HG02623 (cell line): ENCODE results near the gene TBX4.
"Not testable (repeated sequence)": the region's sequence is repeated elsewhere in the genome, so short reads cannot be mapped to it uniquely, and the experiment has no call there.

Experiments used
- ATAC-seq: cut with Tn5 transposase; IDR thresholded peaks from one replicate; pipeline ENCODE4 v1.9.1; 2021; ENCODE audit warnings: moderate library complexity; ENCODE audit not compliant: unreplicated experiment

The TBX4 gene

DNA sequence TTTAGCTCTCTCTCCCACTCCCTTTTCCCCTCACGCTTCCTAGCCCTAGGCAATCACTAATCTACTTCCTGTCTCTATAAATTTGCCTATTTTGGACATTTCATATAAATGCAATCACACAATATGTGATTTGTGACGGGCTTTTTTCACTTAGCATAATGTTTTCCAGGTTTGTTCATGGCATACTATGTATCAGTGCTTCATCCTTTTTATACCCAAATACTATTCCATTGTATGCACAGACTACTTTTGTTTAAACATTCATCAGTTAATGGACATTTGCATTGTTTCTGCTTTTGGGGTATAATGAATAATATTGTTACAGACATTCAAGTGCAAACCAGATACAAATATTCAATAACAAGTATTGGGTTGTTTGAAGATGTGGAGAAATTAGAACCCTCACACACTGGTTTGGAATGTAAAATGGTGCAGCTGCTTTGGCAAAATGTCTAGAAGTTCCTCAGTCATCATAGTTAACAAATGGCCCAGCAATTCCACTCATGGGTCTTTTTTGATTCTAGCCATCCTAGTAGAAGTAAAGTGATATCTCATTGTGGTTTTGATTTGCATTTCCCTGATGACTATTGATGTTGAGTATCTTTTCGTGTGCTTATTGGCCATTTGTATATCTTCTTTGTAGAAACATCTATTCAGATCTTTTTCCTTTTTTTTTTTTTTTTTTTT lies 67.7 kb downstream of the TBX4 start:
- no peak for ATAC-seq

DNA sequence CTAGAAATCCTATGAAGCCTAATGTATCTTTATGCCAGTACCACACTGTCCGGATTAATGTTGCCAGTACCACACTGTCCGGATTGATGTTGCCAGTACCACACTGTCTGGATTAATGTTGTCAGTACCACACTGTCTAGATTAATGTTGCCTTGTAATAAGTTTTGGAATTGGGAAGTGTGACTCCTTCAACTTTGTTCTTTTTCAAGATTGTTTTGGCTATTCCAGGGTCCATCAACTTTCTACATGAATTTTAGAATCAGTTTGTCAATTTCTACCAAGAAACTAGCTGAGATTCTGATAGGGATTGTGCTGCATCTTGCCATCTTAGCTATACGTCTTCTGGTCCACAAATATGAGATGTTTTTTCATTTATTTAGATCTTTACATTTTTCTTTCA lies 68.7 kb downstream of the TBX4 start:
- ATAC-seq = no peak

DNA sequence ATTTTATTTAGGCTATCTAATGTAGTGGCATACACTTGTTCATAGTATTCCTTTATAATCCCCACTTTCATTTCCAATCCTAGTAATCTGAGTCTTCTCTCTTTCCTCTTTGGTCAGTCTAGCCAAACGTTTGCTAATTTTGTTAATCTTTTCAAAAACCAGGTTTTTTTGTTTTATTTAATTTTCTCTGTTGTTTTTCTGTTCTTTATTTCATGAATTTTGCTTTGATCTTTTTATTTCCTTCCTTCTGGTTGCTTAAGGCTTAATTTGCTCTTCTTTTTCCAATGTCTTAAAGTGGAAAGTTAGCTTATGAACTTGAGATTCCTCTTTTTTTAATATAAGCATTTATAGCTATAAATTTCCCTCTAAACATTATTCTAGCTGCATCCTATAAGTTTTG lies 69.9 kb downstream of the TBX4 start:
- no peak for ATAC-seq

DNA sequence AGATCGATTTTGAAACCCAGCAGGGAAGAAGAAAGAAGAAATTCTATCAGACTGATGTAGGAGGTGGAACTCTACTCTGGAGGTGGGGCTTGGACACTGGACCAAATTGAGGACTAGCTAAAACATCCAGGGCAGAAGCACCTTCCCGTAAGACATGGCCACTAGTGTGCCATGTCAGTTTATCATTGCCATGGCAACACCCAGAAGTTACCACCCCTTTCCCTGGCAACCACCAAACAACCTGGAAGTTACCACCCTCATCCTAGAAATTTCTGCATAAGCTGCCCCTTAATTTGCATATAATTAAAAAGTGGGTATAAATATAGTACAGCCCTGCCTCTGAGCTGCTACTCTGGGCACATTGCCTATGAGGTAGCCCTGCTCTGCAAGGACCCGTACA lies 72.1 kb downstream of the TBX4 start:
- no peak for ATAC-seq

DNA sequence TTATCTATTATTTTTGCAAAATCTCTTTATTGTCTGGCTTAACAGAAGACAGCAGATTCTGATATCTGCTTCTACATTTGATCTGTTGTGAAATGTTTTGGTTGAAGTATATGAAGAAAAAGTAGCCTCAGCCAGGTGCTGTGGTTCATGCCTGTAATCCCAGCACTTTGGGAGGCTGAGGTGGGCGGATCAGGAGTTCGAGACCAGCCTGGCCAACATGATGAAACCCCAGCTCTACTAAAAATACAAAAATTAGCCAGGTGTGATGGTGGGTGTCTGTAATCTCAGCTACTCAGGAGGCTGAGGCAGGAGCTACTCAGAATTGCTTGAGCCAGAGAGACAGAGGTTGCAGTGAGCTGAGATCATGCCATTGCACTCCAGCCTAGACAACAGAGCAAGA lies 75.2 kb downstream of the TBX4 start:
- not testable (repeated sequence) for ATAC-seq

DNA sequence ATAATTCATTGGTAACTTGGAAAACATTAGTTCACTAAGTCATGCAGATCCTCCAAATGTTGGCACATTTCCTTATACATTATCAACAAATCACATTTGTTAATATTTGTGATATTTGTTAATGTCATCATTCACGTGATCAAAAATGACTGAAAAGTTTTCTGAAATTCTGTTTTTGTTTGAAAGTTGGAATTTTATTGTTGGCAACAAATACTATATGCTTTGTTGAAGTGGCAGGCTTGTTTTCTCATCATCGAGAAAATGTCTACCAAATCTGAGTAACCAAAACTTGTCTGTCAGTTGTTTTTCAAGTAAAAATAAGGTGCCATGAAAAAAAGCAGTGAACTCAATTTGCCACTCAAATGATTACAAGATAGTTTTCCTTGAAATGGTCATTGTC lies 75.9 kb downstream of the TBX4 start:
- no peak for ATAC-seq

DNA sequence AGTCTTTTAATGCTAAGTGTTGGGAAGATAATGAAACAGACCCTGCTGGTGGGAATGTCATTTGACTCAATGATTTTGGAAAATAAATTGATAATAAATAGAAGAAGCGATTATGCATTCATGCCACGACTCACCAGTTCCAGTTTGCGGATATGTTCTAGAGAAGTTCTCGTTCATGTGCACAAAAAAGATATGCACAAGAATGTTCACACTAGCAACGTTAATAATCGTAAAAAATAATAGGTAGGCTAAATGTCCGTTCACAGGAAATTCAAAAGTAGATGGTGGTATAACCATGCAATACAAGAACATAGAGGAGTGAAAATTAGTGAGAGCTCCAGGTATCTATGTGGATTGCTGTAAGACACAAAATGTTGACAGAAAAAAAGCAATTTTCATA lies 79.0 kb downstream of the TBX4 start:
- ATAC-seq = no peak

DNA sequence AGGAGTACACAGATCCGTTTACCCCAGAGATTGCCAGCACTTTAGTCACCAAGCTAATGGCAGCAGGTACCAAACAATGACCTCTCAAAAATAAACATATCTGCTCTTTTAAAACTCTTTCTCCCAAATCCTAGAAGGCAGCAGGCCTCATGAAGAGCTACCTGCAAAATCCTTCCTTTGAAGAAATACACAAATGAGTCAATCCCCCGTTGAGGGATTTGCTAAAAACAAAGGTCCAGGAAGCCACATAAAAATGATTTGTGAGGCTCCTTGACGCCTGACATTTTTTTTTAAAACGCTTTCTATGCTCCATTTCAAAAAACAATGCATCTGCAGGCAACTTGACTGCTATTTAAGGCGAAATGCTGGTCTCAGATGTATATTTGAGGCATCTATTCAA lies 80.6 kb downstream of the TBX4 start:
- ATAC-seq = no peak

DNA sequence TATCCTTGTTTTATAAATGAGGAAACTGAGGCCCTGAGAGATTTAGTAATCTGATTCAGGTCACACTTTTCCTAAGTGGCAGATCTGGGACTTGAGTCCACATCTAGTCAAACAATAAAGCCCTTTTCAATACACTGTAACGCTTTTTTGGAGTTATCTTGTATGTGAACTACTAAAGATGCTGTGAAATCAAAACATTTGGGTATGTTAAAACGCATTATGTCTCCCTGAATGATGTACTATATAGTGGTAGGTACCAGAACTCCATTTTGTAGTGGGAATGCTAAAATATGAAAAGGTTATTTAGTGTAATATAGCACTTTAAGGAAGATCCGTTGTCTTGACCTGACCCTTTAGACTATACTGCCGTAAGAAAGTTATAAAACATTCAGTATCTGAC lies 81.6 kb downstream of the TBX4 start:
- no peak for ATAC-seq

DNA sequence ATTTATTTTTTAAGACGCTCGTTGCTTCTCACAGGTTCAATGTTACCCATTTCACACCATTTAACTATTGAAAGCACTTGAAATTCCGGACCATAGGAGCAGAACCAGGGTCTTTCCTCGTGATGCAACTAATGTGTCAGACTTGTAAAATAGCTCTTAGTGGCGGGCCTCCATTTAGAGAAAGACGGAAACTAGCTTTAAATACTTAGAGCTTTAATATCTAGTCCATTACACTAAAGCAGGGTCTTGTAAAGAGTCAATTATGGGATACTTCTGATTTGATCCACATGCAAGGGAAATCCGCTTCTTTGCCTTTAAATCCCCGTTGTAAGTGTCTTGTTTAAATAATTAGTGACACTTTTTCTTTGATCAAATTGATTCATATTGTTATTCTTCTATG lies 82.2 kb downstream of the TBX4 start:
- ATAC-seq = no peak
